ENCODE results near the gene TMEM88.

DNA sequence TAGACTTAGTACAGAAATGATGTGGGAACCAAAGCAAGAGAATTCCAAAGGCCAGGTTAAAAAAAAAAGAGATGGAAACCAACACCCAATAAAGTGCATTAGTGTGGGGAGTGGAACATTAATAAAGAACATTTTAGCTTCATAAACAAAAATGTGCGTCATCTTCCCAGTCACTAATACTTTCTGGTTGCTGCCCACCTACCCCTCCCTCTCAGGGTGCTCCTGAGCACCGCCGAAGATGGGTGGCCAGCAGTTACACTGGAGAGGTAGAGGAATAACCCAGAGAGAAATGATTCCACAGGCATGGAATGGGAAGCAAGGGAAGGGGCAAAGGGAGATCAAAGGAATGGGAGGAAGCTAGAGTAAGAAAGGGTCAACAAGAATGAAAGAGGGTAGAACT lies 27.8 kb downstream of the TMEM88 start:
- TF ChIP-seq GATA2 (IDR thresholded peaks at IDR 0.05; ENCODE audit: low read depth, low read length) (no peak), GATA3 (IDR thresholded peaks at IDR 0.05; ENCODE audit: low read depth, low read length) (no peak)

Measured in SH-SY5Y (cell line).